Measurements from ENCODE around the gene AJM1.

DNA sequence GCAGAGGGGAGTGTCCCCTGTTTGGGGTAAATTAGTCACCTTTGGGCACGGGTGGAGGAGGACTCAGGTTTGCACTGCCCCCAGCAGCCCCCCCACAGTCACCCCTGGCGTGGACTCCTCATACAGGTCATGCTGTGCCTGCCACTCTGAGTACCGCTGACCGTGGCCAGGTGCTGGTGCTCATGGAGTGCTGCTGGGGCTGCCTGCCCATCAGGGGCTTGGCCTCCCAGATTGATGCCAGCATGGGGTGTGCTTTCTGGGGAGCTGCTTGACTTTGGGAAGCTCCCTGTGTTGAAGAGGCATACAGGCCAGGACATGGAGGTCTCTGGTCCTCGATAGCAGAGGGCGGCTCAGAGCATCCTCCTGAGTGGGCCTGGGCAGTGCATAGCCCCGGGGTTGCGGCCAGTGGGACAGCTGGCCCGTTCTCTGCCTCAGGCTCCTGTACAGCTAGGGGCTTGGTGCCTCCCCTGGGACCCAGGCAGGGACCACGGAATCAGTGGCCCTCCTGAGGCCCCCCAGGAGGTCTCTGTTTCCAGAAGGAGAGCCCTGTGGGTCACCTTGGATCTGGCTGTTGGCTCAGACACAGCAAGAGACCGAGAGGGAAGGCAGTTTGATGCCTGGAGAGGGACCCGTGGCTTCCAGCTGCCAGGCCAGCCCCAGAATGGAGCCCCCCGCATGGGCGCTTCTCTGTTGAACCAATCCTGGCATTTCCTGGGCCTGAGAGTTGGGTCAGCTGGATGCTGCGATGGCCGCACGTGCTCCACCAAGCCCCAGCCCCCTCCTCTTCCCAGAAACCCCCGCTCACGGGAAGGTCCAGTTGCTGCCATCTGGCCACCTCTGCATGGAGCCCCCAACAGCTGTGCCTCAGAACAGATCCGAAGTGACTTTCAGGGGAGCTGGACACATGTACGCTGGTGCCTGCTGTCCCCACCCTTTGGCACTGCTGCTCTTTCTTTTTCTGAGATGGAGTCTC, 6.1 kb upstream of the AJM1 start:
- TF ChIP-seq POLR2AphosphoS5 (IDR thresholded peaks at IDR 0.05; ENCODE audit: low read depth, low read length) (no peak), POLR2A (IDR thresholded peaks at IDR 0.05; ENCODE audit: low read depth, low read length) (no peak), TAF1 (IDR thresholded peaks at IDR 0.05; ENCODE audit: borderline replicate concordance, low read depth, low read length) (no peak)
